Fibroblast of lung (primary cell): Measurements from ENCODE around the gene MACC1. TPM values are rescaled to one million over a fixed set of nuclear protein-coding genes. Genes with fewer than 3 reads are reported as not detected.

Experiments
- DNase-seq, 2 donors: peaks; one replicate each; pipeline versions ENCODE4 v3.0.0 to v3.0.0-alpha.2; 2010; ENCODE audit warnings: low read depth in 2 of 2
- H2AFZ ChIP-seq: 2 replicates; pipeline ENCODE4 v1.5.1; 2012; ENCODE audit warnings: low read length, control low read depth, inconsistent platforms
- H3K27ac ChIP-seq: 2 replicates; pipeline ENCODE4 v1.5.1; 2011; ENCODE audit warnings: low read length, control low read depth; ENCODE audit not compliant: insufficient read depth
- H3K27me3 ChIP-seq: 2 replicates; pipeline ENCODE4 v1.5.1; 2011; ENCODE audit warnings: mild to moderate bottlenecking, low read length; ENCODE audit not compliant: control insufficient read depth, insufficient read depth
- H3K36me3 ChIP-seq: 2 replicates; pipeline ENCODE4 v1.5.1; 2011; ENCODE audit warnings: low read length; ENCODE audit not compliant: control insufficient read depth, insufficient read depth
- H3K4me1 ChIP-seq: 2 replicates; pipeline ENCODE4 v1.5.1; 2011; ENCODE audit warnings: low read length; ENCODE audit not compliant: control insufficient read depth, insufficient read depth; ENCODE audit errors: extremely low read depth
- H3K4me2 ChIP-seq: 2 replicates; pipeline ENCODE4 v1.5.1; 2011; ENCODE audit warnings: low read length, control low read depth; ENCODE audit not compliant: insufficient read depth; ENCODE audit errors: extremely low read depth
- H3K4me3 ChIP-seq, 4 experiments: fragments of 200-600 bp in 1 of 4; sonication (generic) in 1 of 4; replicated peaks in 1 of 4; 2 replicates each; pipeline ENCODE4 v1.5.1; 2011 to 2016; ENCODE audit warnings: low read length in 4 of 4, low read depth in 3 of 4, mild to moderate bottlenecking in 3 of 4, control low read depth in 2 of 4, inconsistent platforms in 1 of 4, mixed read lengths in 1 of 4; ENCODE audit not compliant: insufficient read depth in 1 of 4; ENCODE audit errors: control extremely low read depth in 1 of 4
- H3K79me2 ChIP-seq: 2 replicates; pipeline ENCODE4 v1.5.1; 2012; ENCODE audit warnings: mild to moderate bottlenecking, low read length, inconsistent platforms; ENCODE audit not compliant: control insufficient read depth, insufficient read depth
- H3K9ac ChIP-seq: 2 replicates; pipeline ENCODE4 v1.5.1; 2011; ENCODE audit warnings: mild to moderate bottlenecking, low read length, control low read depth; ENCODE audit not compliant: insufficient read depth
- H3K9me3 ChIP-seq: 2 replicates; pipeline ENCODE4 v1.5.1; 2012; ENCODE audit warnings: low read depth, low read length; ENCODE audit not compliant: control insufficient read depth, insufficient read depth
- H4K20me1 ChIP-seq: 2 replicates; pipeline ENCODE4 v1.5.1; 2011; ENCODE audit warnings: low read length; ENCODE audit not compliant: control insufficient read depth, insufficient read depth; ENCODE audit errors: extremely low read depth
- EZH2 ChIP-seq: IDR thresholded peaks from 2 replicates; pipeline ENCODE4 v1.5.1; 2012; ENCODE audit warnings: low read length, control low read depth, mild to moderate bottlenecking; ENCODE audit errors: missing control alignments
- polyA minus RNA-seq: library from RNA; depleted of rRNA, polyadenylated mRNA; stranded (reverse); fragments of >200 nt; gene quantifications from 2 replicates; pipeline ENCODE4 v1.2.3, GENCODE V29; 2011; ENCODE audit warnings: low replicate concordance
- polyA plus RNA-seq, 2 donors: library from polyadenylated mRNA; depleted of rRNA in 1 of 2; stranded (reverse) in 1 of 2; unstranded in 1 of 2; fragments of >200 nt; gene quantifications; 2 replicates each; pipeline ENCODE4 v1.2.1, GENCODE V29; 2011 to 2012; ENCODE audit warnings: missing spikeins in 1 of 2
- total RNA-seq: library from RNA; depleted of rRNA; stranded (reverse); fragments of >200 nt; gene quantifications from 2 replicates; pipeline ENCODE4 v1.2.1, GENCODE V29; 2014
- TF ChIP-seq, protein P1 (sequence below), 2 donors: IDR thresholded peaks in 1 of 2; conservative IDR thresholded peaks in 1 of 2; 1 replicate in 1 of 2; 2 replicates in 1 of 2; pipeline ENCODE4 v1.5.1; 2011 to 2012; ENCODE audit warnings: low read length in 2 of 2, control low read depth in 1 of 2, inconsistent platforms in 1 of 2, low read depth in 1 of 2, mild to moderate bottlenecking in 1 of 2

Gene MACC1, protein sequence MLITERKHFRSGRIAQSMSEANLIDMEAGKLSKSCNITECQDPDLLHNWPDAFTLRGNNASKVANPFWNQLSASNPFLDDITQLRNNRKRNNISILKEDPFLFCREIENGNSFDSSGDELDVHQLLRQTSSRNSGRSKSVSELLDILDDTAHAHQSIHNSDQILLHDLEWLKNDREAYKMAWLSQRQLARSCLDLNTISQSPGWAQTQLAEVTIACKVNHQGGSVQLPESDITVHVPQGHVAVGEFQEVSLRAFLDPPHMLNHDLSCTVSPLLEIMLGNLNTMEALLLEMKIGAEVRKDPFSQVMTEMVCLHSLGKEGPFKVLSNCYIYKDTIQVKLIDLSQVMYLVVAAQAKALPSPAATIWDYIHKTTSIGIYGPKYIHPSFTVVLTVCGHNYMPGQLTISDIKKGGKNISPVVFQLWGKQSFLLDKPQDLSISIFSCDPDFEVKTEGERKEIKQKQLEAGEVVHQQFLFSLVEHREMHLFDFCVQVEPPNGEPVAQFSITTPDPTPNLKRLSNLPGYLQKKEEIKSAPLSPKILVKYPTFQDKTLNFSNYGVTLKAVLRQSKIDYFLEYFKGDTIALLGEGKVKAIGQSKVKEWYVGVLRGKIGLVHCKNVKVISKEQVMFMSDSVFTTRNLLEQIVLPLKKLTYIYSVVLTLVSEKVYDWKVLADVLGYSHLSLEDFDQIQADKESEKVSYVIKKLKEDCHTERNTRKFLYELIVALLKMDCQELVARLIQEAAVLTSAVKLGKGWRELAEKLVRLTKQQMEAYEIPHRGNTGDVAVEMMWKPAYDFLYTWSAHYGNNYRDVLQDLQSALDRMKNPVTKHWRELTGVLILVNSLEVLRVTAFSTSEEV
- total RNA-seq, result 0.26 and 0.33 TPM in 2 replicates
- under 0.01 and 0.01 TPM in 2 replicates for polyA plus RNA-seq
- not detected in 2 replicates for polyA plus RNA-seq (2012)
- polyA minus RNA-seq, result not detected in 2 replicates

DNA sequence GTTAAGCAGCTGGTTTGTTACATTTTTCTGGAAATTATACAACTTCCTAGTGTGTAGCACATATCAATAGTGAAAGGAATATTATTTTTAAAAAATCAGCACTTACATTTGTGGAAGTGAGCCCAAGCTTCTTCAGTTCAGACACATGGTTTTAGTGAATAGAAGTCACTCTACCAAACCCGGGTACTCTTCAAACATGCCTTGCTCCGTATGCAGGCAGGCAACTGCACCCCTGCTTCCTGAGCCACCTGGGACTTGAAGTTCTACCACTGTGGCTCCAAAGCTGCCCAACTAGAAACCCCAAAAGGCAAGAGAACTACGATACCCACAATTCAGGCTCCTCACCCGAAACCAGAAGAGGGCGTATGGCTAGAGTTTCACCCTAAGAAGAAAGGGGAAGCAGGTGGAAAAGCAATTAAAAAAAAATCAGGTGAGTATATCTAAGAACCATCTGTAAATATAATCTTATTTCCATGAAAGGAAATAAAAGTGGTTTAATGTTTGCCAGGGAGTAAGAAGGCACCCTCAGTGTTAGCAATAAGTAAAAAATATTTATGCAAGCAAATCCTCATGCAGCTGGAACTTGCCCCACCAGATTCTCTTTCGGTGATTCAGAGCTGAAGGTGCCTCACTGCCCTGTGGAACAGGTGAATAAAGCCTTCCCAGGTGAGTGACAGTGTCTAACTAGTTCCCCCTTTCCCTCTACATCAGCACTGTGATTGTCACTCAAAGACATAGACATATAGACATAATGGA, at the start of gene MACC1:
TSS of gene MACC1 (minus strand) at position 192 of the 756 bp plus-strand sequence. CDS start 55,522 bp downstream, outside the sequence.
- no peak within 1 kb of the TSS for H3K9ac ChIP-seq
- no peak within 1 kb of the TSS for H3K4me2 ChIP-seq
- no peaks in the 10 kb centered on the region for H3K36me3 ChIP-seq
- no peak within 1 kb of the TSS for H3K27ac ChIP-seq
- H3K79me2 ChIP-seq, result no peaks in the 10 kb centered on the region
- no peak for TF ChIP-seq EZH2
- no peaks in the 10 kb centered on the region for H3K27me3 ChIP-seq
- H4K20me1 ChIP-seq, result no peaks in the 10 kb centered on the region
- DNase-seq, result no peak
- no peaks in the 10 kb centered on the region for H3K9me3 ChIP-seq
- no peak within 1 kb of the TSS for H3K4me3 ChIP-seq
- no peak within 1 kb of the TSS for H2AFZ ChIP-seq
- H3K4me1 ChIP-seq, result peaks cover 15% of the 10 kb centered on the region

DNA sequence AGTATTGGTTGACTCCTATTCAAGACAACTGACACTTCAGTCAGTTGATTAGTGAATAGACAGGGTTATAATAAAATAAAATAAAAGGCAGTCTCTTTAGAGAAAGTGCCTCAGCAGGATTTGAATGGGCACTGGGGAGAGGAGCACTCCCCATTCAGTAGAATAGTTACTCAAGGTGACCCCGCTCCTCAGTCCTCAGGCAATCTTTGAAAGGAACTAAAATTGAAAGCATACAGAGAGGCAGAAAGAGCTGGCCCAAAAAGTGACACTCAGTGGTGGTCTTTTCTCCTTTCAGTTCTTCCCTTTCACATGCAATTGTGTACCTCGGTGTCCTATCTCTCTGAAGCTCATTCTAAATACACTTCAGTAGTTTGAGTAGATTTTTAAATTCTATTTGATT, 47.4 kb upstream of the MACC1 start:
- Histone ChIP-seq H4K20me1 (no peaks in the 10 kb centered on the region), H3K36me3 (no peaks in the 10 kb centered on the region), H3K79me2 (no peaks in the 10 kb centered on the region), H3K4me1 (no peaks in the 10 kb centered on the region), H3K4me3 (no peak overlapping the region), H3K4me2 (no peak overlapping the region), H2AFZ (no peak overlapping the region), H3K27me3 (no peaks in the 10 kb centered on the region), H3K9ac (no peak overlapping the region), H3K27ac (no peak overlapping the region), H3K9me3 (no peaks in the 10 kb centered on the region)
- no peak for TF ChIP-seq EZH2
- TF ChIP-seq, protein P1, sequence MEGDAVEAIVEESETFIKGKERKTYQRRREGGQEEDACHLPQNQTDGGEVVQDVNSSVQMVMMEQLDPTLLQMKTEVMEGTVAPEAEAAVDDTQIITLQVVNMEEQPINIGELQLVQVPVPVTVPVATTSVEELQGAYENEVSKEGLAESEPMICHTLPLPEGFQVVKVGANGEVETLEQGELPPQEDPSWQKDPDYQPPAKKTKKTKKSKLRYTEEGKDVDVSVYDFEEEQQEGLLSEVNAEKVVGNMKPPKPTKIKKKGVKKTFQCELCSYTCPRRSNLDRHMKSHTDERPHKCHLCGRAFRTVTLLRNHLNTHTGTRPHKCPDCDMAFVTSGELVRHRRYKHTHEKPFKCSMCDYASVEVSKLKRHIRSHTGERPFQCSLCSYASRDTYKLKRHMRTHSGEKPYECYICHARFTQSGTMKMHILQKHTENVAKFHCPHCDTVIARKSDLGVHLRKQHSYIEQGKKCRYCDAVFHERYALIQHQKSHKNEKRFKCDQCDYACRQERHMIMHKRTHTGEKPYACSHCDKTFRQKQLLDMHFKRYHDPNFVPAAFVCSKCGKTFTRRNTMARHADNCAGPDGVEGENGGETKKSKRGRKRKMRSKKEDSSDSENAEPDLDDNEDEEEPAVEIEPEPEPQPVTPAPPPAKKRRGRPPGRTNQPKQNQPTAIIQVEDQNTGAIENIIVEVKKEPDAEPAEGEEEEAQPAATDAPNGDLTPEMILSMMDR (conservative IDR thresholded peaks at IDR 0.05 in 1 of 2, IDR thresholded peaks at IDR 0.05 in 1 of 2; ENCODE audit: low read depth in 1 of 2, low read length in 2 of 2), result no peak
- DNase-seq, result no peak

DNA sequence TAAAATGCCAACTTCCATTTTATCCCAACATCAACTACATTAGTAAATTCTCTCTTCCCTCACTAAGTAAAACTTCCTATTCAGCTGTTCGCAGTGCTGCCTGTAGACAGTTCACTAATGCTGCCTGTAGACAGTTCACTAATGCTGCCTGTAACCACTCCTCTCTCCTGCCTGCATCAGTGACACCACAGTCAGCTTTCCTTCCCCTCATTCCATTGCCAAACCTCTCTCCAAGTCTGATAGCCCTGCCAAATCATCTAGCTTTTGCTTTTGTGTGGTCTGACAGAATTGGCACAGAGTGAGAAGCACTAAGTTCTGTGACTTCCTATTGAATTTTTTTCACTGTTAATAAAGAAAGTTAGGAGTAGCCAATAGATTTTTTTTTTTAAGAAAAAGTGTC, 43.0 kb upstream of the MACC1 start:
- Histone ChIP-seq H3K9ac (no peak overlapping the region), H2AFZ (no peak overlapping the region), H3K36me3 (no peaks in the 10 kb centered on the region), H3K79me2 (no peaks in the 10 kb centered on the region), H3K4me2 (peak overlapping the region; percentile 8), H3K27ac (no peak overlapping the region), H4K20me1 (no peaks in the 10 kb centered on the region), H3K4me1 (no peaks in the 10 kb centered on the region), H3K9me3 (no peaks in the 10 kb centered on the region), H3K27me3 (no peaks in the 10 kb centered on the region), H3K4me3 (no peak overlapping the region)
- peak; percentile 77 to 95 for DNase-seq
- TF ChIP-seq, protein P1 (conservative IDR thresholded peaks at IDR 0.05 in 1 of 2, IDR thresholded peaks at IDR 0.05 in 1 of 2; ENCODE audit: low read depth in 1 of 2, low read length in 2 of 2), result no peak
- TF ChIP-seq EZH2, result no peak
